GM12891 (cell line): ENCODE measurements around the gene ESRRB.

ENCODE experiments used
- DNase-seq: peaks from one replicate; pipeline ENCODE4 v3.0.0; 2011; ENCODE audit warnings: low spot score; ENCODE audit not compliant: insufficient read length
- FAIRE-seq: peaks from 2 replicates; lab custom pipeline; 2011; peaks lifted over from hg19 to GRCh38; lab: Jason Lieb, UNC
- PAX5 ChIP-seq: IDR thresholded peaks from 2 replicates; pipeline ENCODE4 v1.6.1; 2011; ENCODE audit warnings: low read length, moderate library complexity, mild to moderate bottlenecking; ENCODE audit not compliant: insufficient read depth, severe bottlenecking
- POLR2A ChIP-seq: IDR thresholded peaks from 2 replicates; pipeline ENCODE4 v1.6.1; 2011; ENCODE audit warnings: low read depth, low read length, control low read depth
- POLR2AphosphoS5 ChIP-seq: IDR thresholded peaks from 2 replicates; pipeline ENCODE4 v1.6.1; 2011; ENCODE audit warnings: low read depth, low read length, control low read depth
- POU2F2 ChIP-seq: IDR thresholded peaks from 2 replicates; pipeline ENCODE4 v1.6.1; 2011; ENCODE audit warnings: low read depth, mild to moderate bottlenecking, control low read depth, low read length, moderate library complexity
- SPI1 ChIP-seq: IDR thresholded peaks from 2 replicates; pipeline ENCODE4 v1.6.1; 2011; ENCODE audit warnings: low read depth, low read length, control low read depth
- TAF1 ChIP-seq: IDR thresholded peaks from 2 replicates; pipeline ENCODE4 v1.6.1; 2011; ENCODE audit warnings: low read depth, low read length, control low read depth

ESRRB gene

GRCh38 chr14:76376878-76377734, 1.2 kb downstream of the ESRRB start:
- DNase-seq (no peak), FAIRE-seq (no peak)
- TF ChIP-seq TAF1 (no peak), PAX5 (no peak), POLR2A (no peak), POLR2AphosphoS5 (no peak), SPI1 (no peak)

DNA sequence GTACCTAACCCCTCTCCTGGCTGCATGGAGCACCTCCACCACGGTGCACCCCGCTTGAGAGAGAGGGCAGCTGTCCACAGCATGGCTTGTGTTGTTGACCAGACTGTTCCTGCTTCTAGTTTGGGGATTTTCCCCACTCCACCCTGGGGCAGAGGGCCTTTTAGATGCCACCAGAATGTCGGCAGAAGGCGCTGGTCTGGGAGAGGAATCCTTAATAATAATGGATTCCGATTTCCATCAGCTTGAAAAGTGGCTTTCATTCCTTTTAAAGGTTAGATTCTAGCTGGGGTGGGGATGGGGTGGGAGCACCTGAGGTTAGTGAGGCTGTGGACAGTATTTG, 1.8 kb downstream of the ESRRB start:
- DNase-seq (no peak), FAIRE-seq (no peak)
- TF ChIP-seq POLR2AphosphoS5 (no peak), SPI1 (no peak), PAX5 (no peak), POU2F2 (no peak), TAF1 (no peak)

DNA sequence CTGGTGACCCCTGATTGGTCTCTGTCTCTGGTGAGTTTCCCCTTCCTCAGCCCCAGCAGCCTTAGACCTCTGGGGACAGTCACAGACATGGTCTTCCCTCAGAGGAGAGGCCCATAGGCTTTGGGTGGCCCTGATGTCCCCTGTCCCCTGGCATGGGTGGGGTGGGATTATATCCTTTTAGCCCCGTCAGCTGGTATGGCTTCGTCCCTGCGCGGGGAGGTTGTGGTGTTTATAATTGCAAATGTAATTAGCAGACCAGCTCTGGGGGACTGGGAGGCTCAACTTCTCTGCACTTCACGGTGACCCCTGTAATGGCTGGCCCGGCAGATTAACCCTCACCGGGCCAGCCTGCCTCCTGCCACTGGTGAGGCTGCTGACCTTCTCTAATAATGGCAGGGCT, 5.1 kb downstream of the ESRRB start:
- no peak for TF ChIP-seq POLR2A
- no peak for TF ChIP-seq POLR2AphosphoS5
- TF ChIP-seq TAF1, result no peak
- TF ChIP-seq PAX5, result no peak
- no peak for TF ChIP-seq SPI1
- no peak for TF ChIP-seq POU2F2
- no peak for FAIRE-seq
- DNase-seq, result no peak

- FAIRE-seq, result no peak
- TF ChIP-seq POLR2A, result no peak
- no peak for TF ChIP-seq TAF1
- no peak for TF ChIP-seq POU2F2
- TF ChIP-seq POLR2AphosphoS5, result no peak
- TF ChIP-seq SPI1, result no peak
- no peak for TF ChIP-seq PAX5
- no peak for DNase-seq
Observed at GRCh38 chr14:76381817-76382494, 6.0 kb downstream of the ESRRB start.

DNA sequence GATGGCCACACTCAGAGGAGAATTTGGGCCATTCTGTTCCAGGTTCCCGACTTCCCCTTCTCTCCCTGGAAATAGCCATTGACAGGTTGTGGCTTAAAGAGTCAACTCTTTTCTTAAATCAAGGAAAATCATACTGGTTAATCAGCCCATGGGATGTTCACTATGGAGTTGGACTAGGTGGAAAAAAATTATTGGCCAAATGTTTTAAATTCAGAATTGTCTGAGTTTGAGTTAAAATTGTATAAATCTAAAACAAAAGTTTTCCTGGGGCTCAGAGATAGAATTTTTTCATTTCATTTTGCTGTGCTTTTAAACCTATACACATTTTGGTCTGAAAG, 6.5 kb downstream of the ESRRB start:
- FAIRE-seq, result no peak
- no peak for DNase-seq

DNA sequence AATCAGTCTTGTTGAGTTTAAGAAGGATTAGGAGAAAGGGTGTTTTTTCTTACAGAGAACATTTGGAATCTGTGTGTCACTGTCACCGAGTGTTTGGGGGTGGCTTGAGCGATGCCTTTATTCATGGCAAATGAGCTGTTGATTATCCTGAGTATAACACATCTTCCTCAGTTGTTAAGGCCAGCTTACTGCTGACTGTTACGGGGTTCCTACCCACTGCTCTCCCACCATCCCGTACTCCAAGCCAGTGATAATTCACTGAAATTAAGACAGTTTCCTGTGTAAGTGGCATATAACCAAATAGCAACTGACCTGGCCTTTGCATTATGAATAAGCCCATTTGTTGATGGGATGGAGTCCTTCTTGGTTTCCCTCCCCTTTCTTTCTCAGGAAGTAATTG, 9.5 kb downstream of the ESRRB start:
- TF ChIP-seq POLR2A (no peak), POU2F2 (no peak), TAF1 (no peak), POLR2AphosphoS5 (no peak), PAX5 (no peak), SPI1 (no peak)

More for the DNA sequence above, 6.5 kb downstream of the ESRRB start:
- TF ChIP-seq POU2F2 (no peak), TAF1 (no peak), POLR2A (no peak), POLR2AphosphoS5 (no peak), PAX5 (no peak)

DNA sequence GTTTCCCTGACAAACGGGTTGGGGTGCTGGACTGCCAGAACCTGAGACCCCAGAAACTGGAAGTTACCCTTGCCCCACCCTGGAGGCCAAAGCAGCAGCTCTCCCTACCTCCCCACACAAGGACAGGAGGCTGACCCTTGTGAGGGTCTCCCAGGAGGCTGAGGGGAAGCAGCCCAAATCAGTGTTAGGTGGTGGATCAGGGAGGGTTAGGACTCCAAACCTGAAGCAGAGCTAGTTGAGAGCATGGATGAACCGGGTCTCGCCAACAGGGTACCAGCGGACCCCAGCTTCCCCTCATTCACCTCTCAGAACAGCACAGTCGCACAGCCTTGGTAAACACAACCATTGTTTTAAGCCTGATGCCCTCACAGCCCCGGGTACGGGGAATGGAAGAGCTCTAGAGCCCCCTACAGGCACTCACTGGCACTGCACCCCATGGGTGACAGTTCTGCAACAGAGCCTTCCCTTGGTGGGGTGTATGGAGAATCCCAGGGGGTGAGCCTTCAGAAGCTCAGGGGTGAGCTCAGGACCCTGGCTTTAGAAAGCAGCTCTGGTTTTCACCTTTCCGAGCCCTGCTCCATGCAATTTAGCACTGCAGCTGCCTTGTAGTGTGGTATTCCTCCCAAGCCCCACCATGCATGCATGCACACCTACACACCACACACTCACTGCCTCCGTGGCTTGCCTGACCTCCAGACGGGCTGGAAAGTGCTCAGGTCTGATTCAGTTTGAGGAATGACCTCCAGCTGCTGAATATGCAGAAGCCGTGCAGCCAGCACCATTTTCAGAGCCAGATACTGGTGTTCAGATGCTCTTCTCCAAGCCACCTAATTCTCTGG, 11.2 kb downstream of the ESRRB start:
- FAIRE-seq, result peak; percentile 85
- TF ChIP-seq TAF1, result no peak
- no peak for TF ChIP-seq PAX5
- TF ChIP-seq POLR2AphosphoS5, result no peak
- no peak for TF ChIP-seq SPI1
- TF ChIP-seq POU2F2, result no peak; the same call in 1 of the 2 replicates
- TF ChIP-seq POLR2A, result no peak
- DNase-seq, result peak; percentile 87

More for the DNA sequence above, 9.5 kb downstream of the ESRRB start:
- FAIRE-seq, result no peak
- DNase-seq, result no peak

DNA sequence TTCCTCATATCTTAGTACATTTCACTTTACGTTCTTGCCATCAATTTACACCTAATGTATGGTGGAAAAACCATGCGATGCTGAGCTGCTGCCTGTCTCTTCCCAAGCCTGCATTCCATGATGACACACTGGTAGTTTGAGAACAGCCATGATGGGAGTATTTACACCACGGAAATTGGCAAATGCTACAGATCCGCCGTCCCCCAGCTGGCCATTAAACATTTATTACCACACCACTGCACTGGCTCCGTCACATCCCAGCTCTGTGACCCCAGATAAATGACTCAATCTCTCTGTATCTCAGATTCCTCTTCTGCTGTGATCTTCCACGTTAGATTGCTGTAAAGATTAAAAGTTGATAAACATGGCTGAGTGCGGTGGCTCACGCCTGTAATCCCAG, 13.9 kb downstream of the ESRRB start:
- FAIRE-seq (no peak), DNase-seq (no peak)
- TF ChIP-seq PAX5 (no peak), POU2F2 (no peak), POLR2A (no peak), POLR2AphosphoS5 (no peak), SPI1 (no peak), TAF1 (no peak)

GRCh38 chr14:76390621-76391020, 14.7 kb downstream of the ESRRB start:
- TF ChIP-seq SPI1 (no peak), POLR2AphosphoS5 (no peak), PAX5 (no peak), POU2F2 (no peak), POLR2A (no peak), TAF1 (no peak)
- FAIRE-seq (no peak), DNase-seq (no peak)
